SK-N-MC (cell line): Measurements from ENCODE around the gene CALML3.

Experiments used
- EZH2 ChIP-seq: fragments of 200-600 bp; sonication (generic); IDR thresholded peaks from one replicate; pipeline ENCODE4 v1.6.1; 2017; ENCODE audit warnings: antibody characterized with exemption
- POLR2AphosphoS5 ChIP-seq: IDR thresholded peaks from 2 replicates; pipeline ENCODE4 v1.6.1; 2012; ENCODE audit warnings: mild to moderate bottlenecking, low read depth, low read length, borderline replicate concordance

GRCh38 chr10:5496261-5497250 is 28.2 kb upstream of the CALML3 start:
- no peak for TF ChIP-seq EZH2
- TF ChIP-seq POLR2AphosphoS5 = no peak
